ENCODE measurements around the gene LLCFC1. TPM values are rescaled to one million over a fixed set of nuclear protein-coding genes. Genes with fewer than 3 reads are reported as not detected.

The LLCFC1 gene
- total and polyA plus RNA-seq, 5 donors: not detected

GRCh38 chr7:142898377-142899170, 40.7 kb upstream of the LLCFC1 start:
- intact Hi-C loops (cut with DNase I): no loop called here
- ATAC-seq (no peak), DNase-seq (no peak)
- Histone ChIP-seq H3K4me1 (ENCODE audit: control insufficient read depth, insufficient read depth, low read length) (no peaks in the 10 kb centered on the region), H3K9me3 (ENCODE audit: control insufficient read depth, low read length) (no peaks in the 10 kb centered on the region), H3K4me3 (ENCODE audit: low read length) (no peak overlapping the region), H3K27me3 (ENCODE audit: control insufficient read depth, insufficient read depth) (no peaks in the 10 kb centered on the region), H3K27ac (ENCODE audit: low read length) (no peak overlapping the region)
- WGBS: 60% methylated on average over 3 of the region's 3 CpGs

GRCh38 chr7:142899661-142900060, 39.6 kb upstream of the LLCFC1 start:
- intact Hi-C loops (cut with DNase I): no loop called here
- Histone ChIP-seq H3K27me3 (ENCODE audit: control insufficient read depth, insufficient read depth) (no peaks in the 10 kb centered on the region), H3K27ac (ENCODE audit: low read length) (no peak overlapping the region), H3K4me1 (ENCODE audit: control insufficient read depth, insufficient read depth, low read length) (no peaks in the 10 kb centered on the region), H3K4me3 (ENCODE audit: low read length) (no peak overlapping the region), H3K9me3 (ENCODE audit: control insufficient read depth, low read length) (no peaks in the 10 kb centered on the region)
- DNase-seq: no peak
- no peak for ATAC-seq
- WGBS: 20% methylated on average over 3 of the region's 3 CpGs

- H3K27ac ChIP-seq (ENCODE audit: low read length): no peak overlapping the region
- H3K9me3 ChIP-seq (ENCODE audit: control insufficient read depth, low read length): no peaks in the 10 kb centered on the region
- DNase-seq (no peak), ATAC-seq (no peak)
- no peak overlapping the region for H3K4me3 ChIP-seq (ENCODE audit: low read length)
- H3K4me1 ChIP-seq (ENCODE audit: control insufficient read depth, insufficient read depth, low read length): no peaks in the 10 kb centered on the region
- no peaks in the 10 kb centered on the region for H3K27me3 ChIP-seq (ENCODE audit: control insufficient read depth, insufficient read depth)
- intact Hi-C loops (cut with DNase I): no loop called here
- 80% methylated on average over 15 of the region's 15 CpGs for WGBS
Observed at GRCh38 chr7:142901426-142902259, 37.6 kb upstream of the LLCFC1 start.

- Histone ChIP-seq H3K4me1 (ENCODE audit: control insufficient read depth, insufficient read depth, low read length) (no peaks in the 10 kb centered on the region), H3K4me3 (ENCODE audit: low read length) (no peak overlapping the region), H3K9me3 (ENCODE audit: control insufficient read depth, low read length) (no peaks in the 10 kb centered on the region), H3K27ac (ENCODE audit: low read length) (no peak overlapping the region), H3K27me3 (ENCODE audit: control insufficient read depth, insufficient read depth) (no peaks in the 10 kb centered on the region)
- ATAC-seq (no peak), DNase-seq (no peak)
- intact Hi-C loops (cut with DNase I): no loop called here
Observed at GRCh38 chr7:142904128-142904527, 35.2 kb upstream of the LLCFC1 start.

- intact Hi-C loops (cut with DNase I): no loop called here
- no peak for DNase-seq
- no peak overlapping the region for H3K27ac ChIP-seq (ENCODE audit: low read length)
- no peaks in the 10 kb centered on the region for H3K9me3 ChIP-seq (ENCODE audit: control insufficient read depth, low read length)
- ATAC-seq: no peak
- no peaks in the 10 kb centered on the region for H3K4me1 ChIP-seq (ENCODE audit: control insufficient read depth, insufficient read depth, low read length)
- no peak overlapping the region for H3K4me3 ChIP-seq (ENCODE audit: low read length)
- no peaks in the 10 kb centered on the region for H3K27me3 ChIP-seq (ENCODE audit: control insufficient read depth, insufficient read depth)
- 76% methylated on average over 2 of the region's 2 CpGs for WGBS
Observed at GRCh38 chr7:142905759-142906158, 33.5 kb upstream of the LLCFC1 start.

- no peaks in the 10 kb centered on the region for H3K9me3 ChIP-seq (ENCODE audit: control insufficient read depth, low read length)
- H3K27me3 ChIP-seq (ENCODE audit: control insufficient read depth, insufficient read depth): no peaks in the 10 kb centered on the region
- no peaks in the 10 kb centered on the region for H3K4me1 ChIP-seq (ENCODE audit: control insufficient read depth, insufficient read depth, low read length)
- ATAC-seq (no peak), DNase-seq (no peak)
- intact Hi-C loops (cut with DNase I): no loop called here
- 89% methylated on average over 2 of the region's 2 CpGs for WGBS
- no peak overlapping the region for H3K4me3 ChIP-seq (ENCODE audit: low read length)
- no peak overlapping the region for H3K27ac ChIP-seq (ENCODE audit: low read length)
Observed at GRCh38 chr7:142906643-142907042, 32.6 kb upstream of the LLCFC1 start.

- H3K9me3 ChIP-seq (ENCODE audit: control insufficient read depth, low read length): no peaks in the 10 kb centered on the region
- no peaks in the 10 kb centered on the region for H3K4me1 ChIP-seq (ENCODE audit: control insufficient read depth, insufficient read depth, low read length)
- DNase-seq (no peak), ATAC-seq (no peak)
- 71% methylated on average over 11 of the region's 11 CpGs for WGBS
- no peaks in the 10 kb centered on the region for H3K27me3 ChIP-seq (ENCODE audit: control insufficient read depth, insufficient read depth)
- intact Hi-C loops (cut with DNase I): no loop called here
- H3K4me3 ChIP-seq (ENCODE audit: low read length): no peak overlapping the region
- no peak overlapping the region for H3K27ac ChIP-seq (ENCODE audit: low read length)
Observed at GRCh38 chr7:142908290-142908689, 31.0 kb upstream of the LLCFC1 start.

- DNase-seq (no peak), ATAC-seq (no peak)
- intact Hi-C loops (cut with DNase I): no loop called here
- 60% methylated on average over 21 of the region's 21 CpGs for WGBS
- Histone ChIP-seq H3K9me3 (ENCODE audit: control insufficient read depth, low read length) (no peaks in the 10 kb centered on the region), H3K4me1 (ENCODE audit: control insufficient read depth, insufficient read depth, low read length) (no peaks in the 10 kb centered on the region), H3K27me3 (ENCODE audit: control insufficient read depth, insufficient read depth) (peaks cover under 1% of the 10 kb centered on the region), H3K4me3 (ENCODE audit: low read length) (no peak overlapping the region), H3K27ac (ENCODE audit: low read length) (no peak overlapping the region)
Observed at GRCh38 chr7:142908921-142909890, 30.1 kb upstream of the LLCFC1 start.

- Histone ChIP-seq H3K4me3 (ENCODE audit: low read length) (no peak overlapping the region), H3K9me3 (ENCODE audit: control insufficient read depth, low read length) (no peaks in the 10 kb centered on the region), H3K27ac (ENCODE audit: low read length) (no peak overlapping the region), H3K4me1 (ENCODE audit: control insufficient read depth, insufficient read depth, low read length) (no peaks in the 10 kb centered on the region), H3K27me3 (ENCODE audit: control insufficient read depth, insufficient read depth) (peaks cover 2% of the 10 kb centered on the region)
- ATAC-seq (no peak), DNase-seq (no peak)
- 69% methylated on average over 2 of the region's 2 CpGs for WGBS
- intact Hi-C loops (cut with DNase I): no loop called here
Observed at GRCh38 chr7:142910031-142910433, 29.3 kb upstream of the LLCFC1 start.

GRCh38 chr7:142910481-142910880, 28.8 kb upstream of the LLCFC1 start:
- intact Hi-C loops (cut with DNase I): no loop called here
- ATAC-seq (no peak), DNase-seq (no peak)
- Histone ChIP-seq H3K27ac (ENCODE audit: low read length) (no peak overlapping the region), H3K4me1 (ENCODE audit: control insufficient read depth, insufficient read depth, low read length) (no peaks in the 10 kb centered on the region), H3K27me3 (ENCODE audit: control insufficient read depth, insufficient read depth) (peaks cover 2% of the 10 kb centered on the region), H3K4me3 (ENCODE audit: low read length) (no peak overlapping the region), H3K9me3 (ENCODE audit: control insufficient read depth, low read length) (no peaks in the 10 kb centered on the region)
- WGBS: 68% methylated on average over 2 of the region's 2 CpGs

Measured in right cardiac atrium (tissue), 5 donors.